ENCODE data around the gene RNF135. TPM values are rescaled to one million over a fixed set of nuclear protein-coding genes. Genes with fewer than 3 reads are reported as not detected.

RNF135 gene
- total RNA-seq, 1 experiment from 2014 or later, result 31.0 TPM

DNA sequence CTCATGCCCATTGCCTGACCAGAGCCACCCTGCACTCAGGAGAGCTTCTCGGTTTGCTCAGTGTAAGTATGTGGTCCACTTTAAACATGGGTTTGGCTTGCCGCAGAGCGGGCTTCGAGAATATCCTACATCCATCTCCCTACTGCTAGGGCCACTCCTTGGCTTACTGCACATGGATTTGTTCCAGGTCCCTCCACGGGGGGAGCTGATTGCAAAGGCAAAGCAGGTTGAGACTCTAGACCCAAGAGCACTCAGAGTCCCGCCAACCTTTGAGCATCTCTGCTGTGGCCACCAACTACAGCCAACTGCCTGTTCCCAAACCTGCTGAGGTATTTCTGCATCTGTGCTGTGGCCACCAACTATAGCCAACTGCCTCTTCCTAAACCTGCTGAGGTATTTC is 26.4 kb downstream of the RNF135 start:
- no TSS peak for BruUV-seq (replicated peaks)
- Mint-ChIP-seq H3K27me3 (ENCODE audit: insufficient read depth, unreplicated experiment) (no peaks in the 10 kb centered on the region), H3K27ac (ENCODE audit: low read depth, unreplicated experiment) (no peak overlapping the region), H3K9me3 (ENCODE audit: unreplicated experiment) (no peaks in the 10 kb centered on the region), H3K36me3 (ENCODE audit: insufficient read depth, unreplicated experiment) (peaks cover 77% of the 10 kb centered on the region), H3K4me1 (ENCODE audit: insufficient read depth, unreplicated experiment) (no peaks in the 10 kb centered on the region), H3K4me3 (ENCODE audit: unreplicated experiment) (no peak overlapping the region)
- TF ChIP-seq, protein P1, sequence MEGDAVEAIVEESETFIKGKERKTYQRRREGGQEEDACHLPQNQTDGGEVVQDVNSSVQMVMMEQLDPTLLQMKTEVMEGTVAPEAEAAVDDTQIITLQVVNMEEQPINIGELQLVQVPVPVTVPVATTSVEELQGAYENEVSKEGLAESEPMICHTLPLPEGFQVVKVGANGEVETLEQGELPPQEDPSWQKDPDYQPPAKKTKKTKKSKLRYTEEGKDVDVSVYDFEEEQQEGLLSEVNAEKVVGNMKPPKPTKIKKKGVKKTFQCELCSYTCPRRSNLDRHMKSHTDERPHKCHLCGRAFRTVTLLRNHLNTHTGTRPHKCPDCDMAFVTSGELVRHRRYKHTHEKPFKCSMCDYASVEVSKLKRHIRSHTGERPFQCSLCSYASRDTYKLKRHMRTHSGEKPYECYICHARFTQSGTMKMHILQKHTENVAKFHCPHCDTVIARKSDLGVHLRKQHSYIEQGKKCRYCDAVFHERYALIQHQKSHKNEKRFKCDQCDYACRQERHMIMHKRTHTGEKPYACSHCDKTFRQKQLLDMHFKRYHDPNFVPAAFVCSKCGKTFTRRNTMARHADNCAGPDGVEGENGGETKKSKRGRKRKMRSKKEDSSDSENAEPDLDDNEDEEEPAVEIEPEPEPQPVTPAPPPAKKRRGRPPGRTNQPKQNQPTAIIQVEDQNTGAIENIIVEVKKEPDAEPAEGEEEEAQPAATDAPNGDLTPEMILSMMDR (IDR thresholded peaks at IDR 0.05; ENCODE audit: unreplicated experiment), result no peak
- ChIA-PET POLR2A (interaction anchor here (0.6 to 0.9 kb wide), 2 partner anchors 9 to 152 kb away, joined by 3 read pairs; no protein-coding TSS in a partner anchor), CTCF (interaction anchor here (0.6 kb wide), 1 partner anchor 28 kb away, joined by 3 read pairs; no protein-coding TSS in a partner anchor)
- no peak for DNase-seq (ENCODE audit: unreplicated experiment)
- intact Hi-C loops (cut with micrococcal nuclease), result no loop called here

DNA sequence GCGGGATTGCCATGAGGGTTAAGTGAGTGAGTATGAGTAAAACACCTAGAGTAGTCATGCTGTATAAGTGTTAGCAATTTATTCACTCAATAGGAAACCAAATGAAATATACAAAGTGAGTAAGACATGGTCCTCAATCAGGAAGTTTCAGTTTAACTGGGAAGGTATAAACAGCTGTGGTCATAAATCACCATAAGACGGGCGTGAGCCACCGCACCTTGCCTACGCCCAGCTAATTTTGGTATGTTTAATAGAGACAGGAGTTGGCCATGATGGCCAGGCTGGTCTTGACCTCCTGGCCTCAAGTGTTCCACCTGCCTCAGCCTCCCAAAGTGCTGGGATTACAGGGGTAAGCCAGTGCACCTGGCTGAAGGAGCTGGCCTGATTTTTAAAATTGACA is 27.0 kb downstream of the RNF135 start:
- H3K9me3 Mint-ChIP-seq (ENCODE audit: unreplicated experiment), result no peaks in the 10 kb centered on the region
- intact Hi-C loops (cut with micrococcal nuclease), result no loop called here
- no peaks in the 10 kb centered on the region for H3K27me3 Mint-ChIP-seq (ENCODE audit: insufficient read depth, unreplicated experiment)

GRCh38 chr17:31002047-31002446 is 31.2 kb downstream of the RNF135 start:
- Mint-ChIP-seq H3K4me3 (ENCODE audit: unreplicated experiment) (no peak overlapping the region), H3K4me1 (ENCODE audit: insufficient read depth, unreplicated experiment) (no peaks in the 10 kb centered on the region), H3K27ac (ENCODE audit: low read depth, unreplicated experiment) (no peak overlapping the region), H3K9me3 (ENCODE audit: unreplicated experiment) (no peaks in the 10 kb centered on the region), H3K27me3 (ENCODE audit: insufficient read depth, unreplicated experiment) (no peaks in the 10 kb centered on the region), H3K36me3 (ENCODE audit: insufficient read depth, unreplicated experiment) (peaks cover 84% of the 10 kb centered on the region)
- POLR2A ChIA-PET, result interaction anchor here (2.9 kb wide), 1 partner anchor 31 kb away, joined by 13 read pairs; the partner anchor contains the start of gene RNF135
- no TSS peak for BruUV-seq (replicated peaks)
- no peak for DNase-seq (ENCODE audit: unreplicated experiment)
- TF ChIP-seq, protein P1 (IDR thresholded peaks at IDR 0.05; ENCODE audit: unreplicated experiment), result no peak
- CTCF ChIA-PET, result interaction anchor here (1.0 to 1.4 kb wide), 2 partner anchors 8 to 214 kb away, joined by 3 to 6 read pairs; no protein-coding TSS in a partner anchor
- intact Hi-C loops (cut with micrococcal nuclease), result no loop called here

More for the DNA sequence above, 27.0 kb downstream of the RNF135 start:
- BruUV-seq (replicated peaks), result no TSS peak
- CTCF ChIA-PET, result no interaction called here
- TF ChIP-seq, protein P1 (IDR thresholded peaks at IDR 0.05; ENCODE audit: unreplicated experiment), result no peak
- no peak overlapping the region for H3K4me3 Mint-ChIP-seq (ENCODE audit: unreplicated experiment)
- POLR2A ChIA-PET, result interaction anchor here (0.6 to 1.4 kb wide), 3 partner anchors 9 to 152 kb away, joined by 3 read pairs; no protein-coding TSS in a partner anchor
- no peak overlapping the region for H3K27ac Mint-ChIP-seq (ENCODE audit: low read depth, unreplicated experiment)
- H3K4me1 Mint-ChIP-seq (ENCODE audit: insufficient read depth, unreplicated experiment), result no peaks in the 10 kb centered on the region
- DNase-seq (ENCODE audit: unreplicated experiment), result no peak
- H3K36me3 Mint-ChIP-seq (ENCODE audit: insufficient read depth, unreplicated experiment), result peaks cover 83% of the 10 kb centered on the region

DNA sequence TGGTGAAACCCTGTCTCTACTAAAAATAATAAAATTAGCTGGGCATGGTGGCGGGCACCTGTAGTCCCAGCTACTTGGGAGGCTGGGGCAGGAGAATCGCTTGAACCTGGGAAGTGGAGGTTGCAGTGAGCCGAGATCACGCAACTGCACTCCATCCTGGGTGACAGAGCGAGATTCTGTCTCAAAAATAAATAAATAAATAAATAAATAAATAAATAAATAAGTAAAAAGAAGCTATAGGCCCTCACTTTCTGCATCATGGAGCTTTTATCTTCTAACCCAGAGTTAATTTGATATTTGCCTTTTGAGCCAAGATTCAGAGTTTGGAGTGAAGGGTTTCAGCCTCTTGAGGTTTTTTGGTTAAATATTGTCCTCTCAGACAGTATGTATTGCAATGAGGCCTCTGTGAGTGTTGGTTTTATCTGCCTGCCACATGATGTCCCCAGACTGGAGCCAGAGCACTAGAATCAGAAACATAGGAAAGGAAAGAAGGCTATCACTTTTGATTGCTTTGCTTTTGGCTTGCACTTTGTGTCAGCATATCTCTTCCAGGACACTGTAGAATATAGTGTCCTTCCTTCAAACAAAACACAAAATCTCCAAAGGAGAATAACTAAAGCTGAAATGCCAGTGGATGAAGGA is 32.5 kb downstream of the RNF135 start:
- no peaks in the 10 kb centered on the region for H3K27me3 Mint-ChIP-seq (ENCODE audit: insufficient read depth, unreplicated experiment)
- no peak overlapping the region for H3K27ac Mint-ChIP-seq (ENCODE audit: low read depth, unreplicated experiment)
- POLR2A ChIA-PET, result interaction anchor here (2.9 kb wide), 1 partner anchor 32 kb away, joined by 13 read pairs; the partner anchor contains the start of gene RNF135
- intact Hi-C loops (cut with micrococcal nuclease), result no loop called here
- no peaks in the 10 kb centered on the region for H3K9me3 Mint-ChIP-seq (ENCODE audit: unreplicated experiment)
- DNase-seq (ENCODE audit: unreplicated experiment), result no peak
- CTCF ChIA-PET, result interaction anchor here (0.6 to 1.4 kb wide), 4 partner anchors 7 to 211 kb away, joined by 3 to 4 read pairs (median 3); no protein-coding TSS in a partner anchor
- peaks cover 71% of the 10 kb centered on the region for H3K36me3 Mint-ChIP-seq (ENCODE audit: insufficient read depth, unreplicated experiment)
- H3K4me3 Mint-ChIP-seq (ENCODE audit: unreplicated experiment), result no peak overlapping the region
- TF ChIP-seq, protein P1 (IDR thresholded peaks at IDR 0.05; ENCODE audit: unreplicated experiment), result no peak
- H3K4me1 Mint-ChIP-seq (ENCODE audit: insufficient read depth, unreplicated experiment), result peaks cover 11% of the 10 kb centered on the region
- BruUV-seq (replicated peaks), result no TSS peak

Data from MCF 10A (cell line).